ENCODE data around the gene MGAT3.

The MGAT3 gene

GRCh38 chr22:39490966-39491680 lies 34.3 kb downstream of the MGAT3 start:
- Histone ChIP-seq H3K27me3 (ENCODE audit: insufficient read depth, poor library complexity, severe bottlenecking) (no peaks in the 10 kb centered on the region), H3K27ac (replicated peaks) (no peak overlapping the region), H3K4me3 (replicated peaks; ENCODE audit: insufficient read depth, low read length) (no peak overlapping the region)
- TF ChIP-seq SPI1 (IDR thresholded peaks at IDR 0.05; ENCODE audit: borderline replicate concordance, low read depth) (no peak), CTCF (IDR thresholded peaks at IDR 0.05; ENCODE audit: insufficient read depth, low read length) (no peak), GABPA (IDR thresholded peaks at IDR 0.05; ENCODE audit: low read depth) (no peak), POLR2AphosphoS5 (IDR thresholded peaks at IDR 0.05; ENCODE audit: low read depth) (no peak), REST (IDR thresholded peaks at IDR 0.05; ENCODE audit: insufficient replicate concordance, low read depth) (no peak)
- DNase-seq (ENCODE audit: low read depth in 1 of 2, low spot score in 1 of 2) = no peak

GRCh38 chr22:39491696-39492095 lies 34.9 kb downstream of the MGAT3 start:
- H3K27ac ChIP-seq (replicated peaks) = no peak overlapping the region
- TF ChIP-seq CTCF (IDR thresholded peaks at IDR 0.05; ENCODE audit: insufficient read depth, low read length) = no peak
- no peak for TF ChIP-seq SPI1 (IDR thresholded peaks at IDR 0.05; ENCODE audit: borderline replicate concordance, low read depth)
- TF ChIP-seq GABPA (IDR thresholded peaks at IDR 0.05; ENCODE audit: low read depth) = no peak
- TF ChIP-seq REST (IDR thresholded peaks at IDR 0.05; ENCODE audit: insufficient replicate concordance, low read depth) = no peak
- no peak for TF ChIP-seq POLR2AphosphoS5 (IDR thresholded peaks at IDR 0.05; ENCODE audit: low read depth)
- H3K27me3 ChIP-seq (ENCODE audit: insufficient read depth, poor library complexity, severe bottlenecking) = no peaks in the 10 kb centered on the region
- DNase-seq (ENCODE audit: low read depth in 1 of 2, low spot score in 1 of 2) = no peak
- no peak overlapping the region for H3K4me3 ChIP-seq (replicated peaks; ENCODE audit: insufficient read depth, low read length)

GRCh38 chr22:39492186-39492585 lies 35.4 kb downstream of the MGAT3 start:
- DNase-seq (ENCODE audit: low read depth in 1 of 2, low spot score in 1 of 2) = no peak
- TF ChIP-seq GABPA (IDR thresholded peaks at IDR 0.05; ENCODE audit: low read depth) (no peak), REST (IDR thresholded peaks at IDR 0.05; ENCODE audit: insufficient replicate concordance, low read depth) (no peak), POLR2AphosphoS5 (IDR thresholded peaks at IDR 0.05; ENCODE audit: low read depth) (no peak), SPI1 (IDR thresholded peaks at IDR 0.05; ENCODE audit: borderline replicate concordance, low read depth) (no peak), CTCF (IDR thresholded peaks at IDR 0.05; ENCODE audit: insufficient read depth, low read length) (no peak)
- Histone ChIP-seq H3K27ac (replicated peaks) (no peak overlapping the region), H3K4me3 (replicated peaks; ENCODE audit: insufficient read depth, low read length) (no peak overlapping the region), H3K27me3 (ENCODE audit: insufficient read depth, poor library complexity, severe bottlenecking) (no peaks in the 10 kb centered on the region)
